BLaER1 (cell line): Measurements from ENCODE around the gene UNC93B1.

ENCODE experiments used
- H3K27ac ChIP-seq: shearing (Covaris generic); formaldehyde crosslinking; 2 replicates; pipeline ENCODE4 v1.8.1; 2022
- H3K27me3 ChIP-seq: shearing (Covaris generic); formaldehyde crosslinking; 2 replicates; pipeline ENCODE4 v1.8.1; 2022
- H3K36me3 ChIP-seq: shearing (Covaris generic); formaldehyde crosslinking; 2 replicates; pipeline ENCODE4 v1.8.1; 2022
- H3K4me1 ChIP-seq: shearing (Covaris generic); formaldehyde crosslinking; 2 replicates; pipeline ENCODE4 v1.8.1; 2022
- H3K4me2 ChIP-seq: shearing (Covaris generic); formaldehyde crosslinking; 2 replicates; pipeline ENCODE4 v1.8.1; 2022
- H3K4me3 ChIP-seq: shearing (Covaris generic); formaldehyde crosslinking; 2 replicates; pipeline ENCODE4 v1.8.1; 2022
- H3K9ac ChIP-seq: shearing (Covaris generic); formaldehyde crosslinking; 2 replicates; pipeline ENCODE4 v1.8.1; 2022
- H3K9me3 ChIP-seq: shearing (Covaris generic); formaldehyde crosslinking; 2 replicates; pipeline ENCODE4 v1.8.1; 2022
- H4K20me1 ChIP-seq: shearing (Covaris generic); formaldehyde crosslinking; 2 replicates; pipeline ENCODE4 v1.8.1; 2022
- Cebpa-rat ChIP-seq: shearing (Covaris generic); IDR thresholded peaks from 2 replicates; pipeline ENCODE4 v1.8.1; 2022

UNC93B1 gene

GRCh38 chr11:68040101-68040956 is 36.4 kb upstream of the UNC93B1 start:
- Histone ChIP-seq H3K4me3 (peak overlapping the region; percentile 76), H3K4me2 (peak overlapping the region; percentile 94), H3K4me1 (peaks cover 92% of the 10 kb centered on the region), H3K9ac (peak overlapping the region; percentile 79), H3K27ac (peak overlapping the region; percentile 90), H3K36me3 (peaks cover 45% of the 10 kb centered on the region), H3K9me3 (no peaks in the 10 kb centered on the region), H4K20me1 (peaks cover 47% of the 10 kb centered on the region), H3K27me3 (no peaks in the 10 kb centered on the region)
- no peak; the same call in 1 of the 2 replicates for TF ChIP-seq Cebpa-rat

DNA sequence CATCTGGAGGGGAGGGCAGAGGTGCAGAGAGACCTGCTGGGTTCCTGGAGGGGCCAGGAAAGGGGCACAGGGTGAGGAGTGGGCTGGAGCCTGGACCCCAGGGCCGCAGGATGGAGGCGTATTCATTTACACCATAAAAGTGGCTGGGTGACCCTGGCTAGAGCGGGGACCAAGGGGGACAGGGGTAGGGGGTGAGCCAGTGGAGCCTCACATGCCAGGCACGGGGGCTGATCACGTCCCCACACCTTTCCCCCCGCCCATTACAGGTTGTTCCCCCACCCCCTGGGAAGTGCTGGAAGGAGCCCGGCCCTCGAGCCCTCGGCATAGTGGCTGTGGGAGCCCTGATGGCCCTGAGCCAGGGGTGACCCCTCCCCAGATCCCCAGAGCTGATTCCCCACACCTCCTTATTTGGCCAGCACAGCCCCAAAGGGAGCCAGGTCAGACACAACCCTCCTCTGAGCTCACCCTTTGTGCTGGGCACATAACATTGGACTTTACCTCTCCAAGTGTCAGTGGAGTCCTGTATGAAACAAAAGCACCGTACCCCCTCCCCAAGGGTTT is 35.7 kb upstream of the UNC93B1 start:
- H3K4me3 ChIP-seq, result peak overlapping the region; percentile 76
- peak overlapping the region; percentile 94 for H3K4me2 ChIP-seq
- peaks cover 89% of the 10 kb centered on the region for H3K4me1 ChIP-seq
- H4K20me1 ChIP-seq, result peaks cover 40% of the 10 kb centered on the region
- peaks cover 44% of the 10 kb centered on the region for H3K36me3 ChIP-seq
- H3K27ac ChIP-seq, result peak overlapping the region; percentile 90
- H3K9me3 ChIP-seq, result no peaks in the 10 kb centered on the region
- H3K9ac ChIP-seq, result peak overlapping the region; percentile 79
- H3K27me3 ChIP-seq, result no peaks in the 10 kb centered on the region
- TF ChIP-seq Cebpa-rat, result no peak

DNA sequence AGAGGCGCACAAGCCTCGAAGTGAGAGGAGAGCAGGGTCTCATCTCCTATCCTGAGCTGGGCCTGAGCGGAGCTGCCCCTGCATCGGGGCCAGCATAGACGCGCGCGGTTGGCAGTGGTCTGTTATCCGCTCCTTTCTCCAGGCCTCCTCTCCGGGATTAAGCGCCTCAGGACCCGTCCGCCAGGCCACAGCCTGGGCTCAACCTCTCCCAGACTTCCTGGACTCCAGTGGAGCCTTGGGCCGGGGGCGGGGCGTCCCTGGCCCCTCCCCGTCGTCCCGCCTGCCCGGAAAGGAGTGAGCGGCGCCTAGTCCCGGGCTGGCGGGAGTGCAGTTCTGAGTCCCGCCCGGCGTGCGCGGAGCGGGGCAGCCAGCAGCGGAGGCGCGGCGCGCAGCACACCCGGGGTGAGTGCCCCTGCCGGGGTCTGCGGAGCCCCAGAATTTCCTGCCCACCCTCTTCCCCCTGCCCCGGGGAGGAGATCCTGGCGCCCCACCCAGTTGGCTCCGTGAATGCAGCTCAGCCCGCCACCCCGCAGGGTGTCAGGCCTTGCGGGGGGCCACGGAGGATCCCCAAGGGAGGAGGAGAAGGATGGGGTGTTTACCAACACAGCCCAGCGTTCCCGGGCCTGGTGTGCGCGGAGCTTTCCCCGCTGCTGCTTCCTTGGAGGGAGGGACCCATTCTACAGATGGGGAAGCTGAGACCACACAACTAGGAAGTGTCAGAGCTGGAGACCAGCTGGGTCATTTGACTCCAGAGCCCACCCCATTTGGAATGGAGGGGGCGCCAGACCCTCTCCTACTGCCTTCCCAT is 35.0 kb upstream of the UNC93B1 start, which contains the start of gene TCIRG1:
Gene TCIRG1 (plus strand): TSS at position 308 of the 808 bp plus-strand sequence. CDS start 2,247 bp downstream, outside the sequence.
- peak within 1 kb of the TSS; percentile 76 for H3K4me3 ChIP-seq
- peak within 1 kb of the TSS; percentile 94 for H3K4me2 ChIP-seq
- H3K36me3 ChIP-seq, result peaks cover 44% of the 10 kb centered on the region
- peak within 1 kb of the TSS; percentile 79 for H3K9ac ChIP-seq
- H3K27ac ChIP-seq, result peak within 1 kb of the TSS; percentile 90
- TF ChIP-seq Cebpa-rat, result no peak
- H4K20me1 ChIP-seq, result peaks cover 34% of the 10 kb centered on the region
- peaks cover 82% of the 10 kb centered on the region for H3K4me1 ChIP-seq
- no peaks in the 10 kb centered on the region for H3K27me3 ChIP-seq
- H3K9me3 ChIP-seq, result no peaks in the 10 kb centered on the region

DNA sequence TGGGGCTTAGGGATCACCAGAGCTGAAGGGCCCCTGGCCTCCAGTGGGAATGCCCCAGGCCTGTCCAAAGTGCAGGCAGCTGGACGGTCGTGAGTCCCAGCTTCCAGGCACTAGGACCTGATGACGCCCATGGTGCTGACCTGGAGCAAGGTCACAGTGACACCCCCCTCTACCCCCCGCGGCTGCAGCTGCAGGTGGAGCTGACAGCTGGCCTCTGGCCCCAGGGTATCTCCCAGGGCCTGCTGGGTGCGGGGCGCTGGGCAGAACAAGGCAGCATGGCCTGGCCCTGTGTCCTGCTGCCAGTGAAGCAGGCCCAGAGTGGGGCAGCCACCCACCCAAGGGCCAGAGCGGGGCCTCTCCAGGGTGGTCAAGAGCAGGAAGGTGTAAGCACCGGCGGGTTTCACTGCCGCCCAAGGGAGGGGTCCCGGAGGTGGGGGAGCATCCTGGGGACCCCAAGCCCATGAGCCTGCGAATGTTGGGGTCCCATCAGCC is 34.4 kb upstream of the UNC93B1 start:
- H3K9ac ChIP-seq, result peak overlapping the region; percentile 79

DNA sequence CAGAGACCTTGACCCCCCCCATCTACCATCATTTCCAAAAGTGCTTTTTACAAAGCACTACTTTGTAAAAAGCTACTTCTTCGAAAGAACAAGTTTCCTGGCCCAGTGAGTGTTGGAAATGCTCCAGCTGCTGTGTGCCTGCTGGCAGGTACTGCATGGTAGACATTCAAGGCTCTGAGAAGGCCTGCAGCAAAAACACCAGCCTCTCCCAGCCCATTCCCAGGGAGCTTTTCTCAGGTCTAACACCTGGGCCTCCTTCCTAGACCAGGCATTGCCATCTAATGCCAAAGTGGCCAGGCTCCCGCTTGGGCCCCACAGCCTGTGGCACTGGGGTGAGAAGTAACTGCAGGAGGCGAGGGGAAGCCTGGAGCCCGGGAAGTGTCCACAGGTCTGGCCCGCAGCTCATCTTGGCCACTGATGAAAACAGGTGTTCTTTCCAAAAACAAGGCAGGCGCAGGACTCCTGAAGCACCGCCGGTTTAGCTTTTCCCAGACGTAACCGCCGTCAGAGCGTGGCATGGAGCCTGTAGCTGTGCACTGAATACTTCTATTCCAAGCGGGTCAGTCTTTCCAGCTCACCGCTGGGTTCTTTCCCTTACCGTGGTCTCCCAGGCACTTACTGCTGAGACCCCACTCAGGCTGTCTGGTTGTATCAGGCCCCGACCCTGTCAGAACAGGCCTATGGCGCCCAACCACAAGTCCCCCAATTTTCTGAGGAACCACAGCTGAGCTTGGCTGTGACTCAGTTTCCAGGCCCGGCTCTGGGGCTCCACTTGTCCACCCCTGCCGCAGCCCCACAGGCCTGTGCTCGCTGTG is 33.7 kb upstream of the UNC93B1 start:
- peak overlapping the region; percentile 94 for H3K4me2 ChIP-seq
- H3K27ac ChIP-seq, result peak overlapping the region; percentile 90
- H3K9ac ChIP-seq, result peak overlapping the region; percentile 79; the same call in 1 of the 2 replicates

More for the DNA sequence above, 34.4 kb upstream of the UNC93B1 start:
- Histone ChIP-seq H3K27ac (peak overlapping the region; percentile 90), H3K4me3 (peak overlapping the region; percentile 76), H3K27me3 (no peaks in the 10 kb centered on the region), H4K20me1 (peaks cover 27% of the 10 kb centered on the region), H3K9me3 (no peaks in the 10 kb centered on the region), H3K36me3 (peaks cover 44% of the 10 kb centered on the region), H3K4me2 (peak overlapping the region; percentile 94), H3K4me1 (peaks cover 76% of the 10 kb centered on the region)
- TF ChIP-seq Cebpa-rat, result no peak

DNA sequence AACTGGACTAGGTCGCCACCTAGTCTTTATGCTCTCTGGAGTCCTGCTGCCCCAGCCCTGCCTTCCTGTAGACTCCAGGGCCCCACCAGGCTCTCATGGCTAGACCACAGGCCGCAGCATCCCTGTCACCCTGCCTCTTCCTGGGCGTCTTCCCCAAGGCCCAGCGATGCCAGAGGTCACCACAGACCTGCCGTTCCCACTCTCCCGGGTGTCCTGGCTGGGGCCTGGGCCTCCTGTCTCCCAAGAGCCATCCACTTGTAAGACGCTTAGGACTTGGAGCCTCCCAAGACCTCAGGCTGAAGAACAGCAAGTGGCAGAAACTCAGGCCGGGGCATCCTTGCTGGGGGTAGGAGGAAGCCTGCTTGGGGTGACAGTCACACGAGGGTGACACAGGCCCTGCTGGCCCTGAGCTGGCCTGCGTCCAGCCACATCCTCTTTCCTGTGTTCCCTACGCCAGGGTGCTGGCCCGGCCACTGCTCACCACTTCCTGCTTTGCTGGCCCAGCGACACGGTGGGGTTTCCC is 32.9 kb upstream of the UNC93B1 start:
- Histone ChIP-seq H4K20me1 (peaks cover 12% of the 10 kb centered on the region), H3K4me2 (peak overlapping the region; percentile 94), H3K27ac (peak overlapping the region; percentile 90), H3K4me3 (no peak overlapping the region), H3K4me1 (peaks cover 66% of the 10 kb centered on the region), H3K9me3 (no peaks in the 10 kb centered on the region), H3K27me3 (no peaks in the 10 kb centered on the region), H3K36me3 (peaks cover 43% of the 10 kb centered on the region), H3K9ac (peak overlapping the region; percentile 56)
- no peak for TF ChIP-seq Cebpa-rat

More for the DNA sequence above, 33.7 kb upstream of the UNC93B1 start:
- no peaks in the 10 kb centered on the region for H3K9me3 ChIP-seq
- no peak overlapping the region for H3K4me3 ChIP-seq
- peaks cover 69% of the 10 kb centered on the region for H3K4me1 ChIP-seq
- no peak for TF ChIP-seq Cebpa-rat
- peaks cover 20% of the 10 kb centered on the region for H4K20me1 ChIP-seq
- H3K27me3 ChIP-seq, result no peaks in the 10 kb centered on the region
- peaks cover 44% of the 10 kb centered on the region for H3K36me3 ChIP-seq

DNA sequence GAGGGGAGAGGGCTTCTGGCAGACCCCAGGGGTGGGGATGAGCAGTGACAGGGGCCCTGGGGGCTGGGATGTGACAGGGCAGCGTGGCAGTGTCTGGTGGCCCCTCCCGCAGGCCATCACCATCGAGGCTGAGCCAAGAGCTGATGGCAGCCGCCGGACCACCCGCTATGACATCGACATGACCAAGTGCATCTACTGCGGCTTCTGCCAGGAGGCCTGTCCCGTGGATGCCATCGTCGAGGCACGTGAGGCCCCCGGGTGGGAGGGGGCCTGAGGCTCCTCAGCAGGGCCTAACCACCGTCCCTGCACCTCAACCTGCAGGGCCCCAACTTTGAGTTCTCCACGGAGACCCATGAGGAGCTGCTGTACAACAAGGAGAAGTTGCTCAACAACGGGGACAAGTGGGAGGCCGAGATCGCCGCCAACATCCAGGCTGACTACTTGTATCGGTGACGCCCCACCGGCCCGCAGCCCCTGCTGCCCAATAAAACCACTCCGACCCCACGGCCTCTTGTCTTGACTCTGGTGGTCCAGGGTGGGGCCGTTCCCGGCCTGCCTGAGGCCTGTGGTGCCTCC is 32.3 kb upstream of the UNC93B1 start:
- no peak for TF ChIP-seq Cebpa-rat
- Histone ChIP-seq H3K9ac (peak overlapping the region; percentile 56), H3K4me3 (no peak overlapping the region), H3K36me3 (peaks cover 43% of the 10 kb centered on the region), H4K20me1 (peaks cover 7% of the 10 kb centered on the region), H3K4me1 (peaks cover 66% of the 10 kb centered on the region), H3K27me3 (no peaks in the 10 kb centered on the region), H3K9me3 (no peaks in the 10 kb centered on the region), H3K27ac (peak overlapping the region; percentile 90), H3K4me2 (peak overlapping the region; percentile 94)

DNA sequence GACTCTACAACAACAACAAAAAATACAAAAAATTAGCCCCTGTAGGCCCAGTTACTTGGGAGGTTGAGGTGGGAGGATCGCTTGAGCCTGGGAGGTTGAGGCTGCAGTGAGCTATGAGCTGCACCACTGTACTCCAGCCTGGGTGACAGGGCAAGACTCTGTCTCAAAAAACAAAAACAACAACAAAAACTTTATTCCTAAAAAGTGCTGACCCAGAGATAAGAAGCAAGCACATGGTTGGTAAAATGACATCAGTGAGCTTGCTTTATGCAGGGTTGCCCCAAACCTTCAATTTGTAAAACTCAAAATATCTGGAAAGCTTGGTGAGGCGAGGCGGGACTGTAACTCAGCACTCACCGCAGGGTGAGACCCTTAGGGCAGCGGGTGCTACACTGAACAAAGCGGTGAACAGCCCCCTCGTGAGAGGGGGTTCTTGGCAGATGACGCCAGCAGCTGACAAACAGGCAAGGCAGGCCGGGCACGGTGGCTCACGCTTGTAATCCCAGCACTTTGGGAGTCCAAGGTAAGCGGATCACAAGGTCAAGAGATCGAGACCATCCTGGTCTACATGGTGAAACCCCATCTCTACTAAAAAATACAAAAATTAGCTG is 31.5 kb upstream of the UNC93B1 start:
- Histone ChIP-seq H3K27me3 (no peaks in the 10 kb centered on the region), H4K20me1 (no peaks in the 10 kb centered on the region), H3K27ac (no peak overlapping the region; the same call in 1 of the 2 replicates), H3K9ac (peak overlapping the region; percentile 56; the same call in 1 of the 2 replicates), H3K4me3 (no peak overlapping the region), H3K4me1 (peaks cover 61% of the 10 kb centered on the region), H3K9me3 (no peaks in the 10 kb centered on the region), H3K36me3 (peaks cover 43% of the 10 kb centered on the region), H3K4me2 (no peak overlapping the region)
- no peak for TF ChIP-seq Cebpa-rat
